H9 (cell line): ENCODE data around the gene SHISA3. TPM values are rescaled to one million over a fixed set of nuclear protein-coding genes. Genes with fewer than 3 reads are reported as not detected.
A peak's percentile ranks its signal among the peaks of the same experiment; 100 is the strongest.

ENCODE experiments used
- DNase-seq: peaks from one replicate; pipeline ENCODE4 v3.0.0-alpha.2; 2017
- H2AFZ ChIP-seq: one replicate; pipeline ENCODE4 v1.6.1; 2013; ENCODE audit warnings: mild to moderate bottlenecking, low read length, control low read depth, moderate library complexity
- H2AK5ac ChIP-seq: 2 replicates; pipeline ENCODE4 v1.6.1; 2013; ENCODE audit warnings: low read length, control low read depth, mixed read lengths; ENCODE audit not compliant: insufficient read length
- H2BK120ac ChIP-seq: one replicate; pipeline ENCODE4 v1.6.1; 2013; ENCODE audit warnings: low read depth, mild to moderate bottlenecking, low read length, control low read depth, inconsistent platforms; ENCODE audit not compliant: poor library complexity, severe bottlenecking
- H2BK12ac ChIP-seq: 2 replicates; pipeline ENCODE4 v1.6.1; 2013; ENCODE audit warnings: low read length, control low read depth, mixed read lengths, low read depth; ENCODE audit not compliant: insufficient read length
- H2BK15ac ChIP-seq: 2 replicates; pipeline ENCODE4 v1.6.1; 2013; ENCODE audit warnings: low read depth, low read length, control low read depth
- H2BK20ac ChIP-seq: one replicate; pipeline ENCODE4 v1.6.1; 2013; ENCODE audit warnings: low read depth, mild to moderate bottlenecking, low read length, control low read depth, inconsistent platforms; ENCODE audit not compliant: poor library complexity, severe bottlenecking
- H2BK5ac ChIP-seq: 2 replicates; pipeline ENCODE4 v1.6.1; 2013; ENCODE audit warnings: low read length, control low read depth, mixed read lengths; ENCODE audit not compliant: insufficient read length
- H3K14ac ChIP-seq: 2 replicates; pipeline ENCODE4 v1.6.1; 2013; ENCODE audit warnings: low read length, control low read depth; ENCODE audit not compliant: insufficient read depth
- H3K18ac ChIP-seq: 2 replicates; pipeline ENCODE4 v1.6.1; 2013; ENCODE audit warnings: low read depth, mild to moderate bottlenecking, mixed read lengths, low read length, control low read depth; ENCODE audit not compliant: insufficient read length
- H3K23ac ChIP-seq: 2 replicates; pipeline ENCODE4 v1.6.1; 2013; ENCODE audit warnings: low read length, control low read depth, mixed read lengths, low read depth; ENCODE audit not compliant: insufficient read length
- H3K23me2 ChIP-seq: 2 replicates; pipeline ENCODE4 v1.6.1; 2013; ENCODE audit warnings: low read depth, mild to moderate bottlenecking, mixed read lengths, low read length, control low read depth; ENCODE audit not compliant: insufficient read length, poor library complexity, severe bottlenecking
- H3K27ac ChIP-seq: 2 replicates; pipeline ENCODE4 v1.5.1; 2013; ENCODE audit warnings: low read length, control low read depth, mixed read lengths, low read depth; ENCODE audit not compliant: insufficient read length
- H3K27me3 ChIP-seq: 2 replicates; pipeline ENCODE4 v1.6.1; 2013; ENCODE audit warnings: low read length, control low read depth, inconsistent platforms; ENCODE audit not compliant: insufficient read depth
- H3K4ac ChIP-seq: 2 replicates; pipeline ENCODE4 v1.6.1; 2013; ENCODE audit warnings: low read depth, mild to moderate bottlenecking, control low read depth, inconsistent platforms, low read length, moderate library complexity
- H3K4me1 ChIP-seq: 2 replicates; pipeline ENCODE4 v1.6.1; 2013; ENCODE audit warnings: low read length, control low read depth, inconsistent platforms; ENCODE audit not compliant: insufficient read depth
- H3K4me2 ChIP-seq: 2 replicates; pipeline ENCODE4 v1.6.1; 2013; ENCODE audit warnings: low read length, control low read depth, mixed read lengths; ENCODE audit not compliant: insufficient read length, insufficient read depth
- H3K56ac ChIP-seq: 2 replicates; pipeline ENCODE4 v1.6.1; 2013; ENCODE audit warnings: low read depth, mild to moderate bottlenecking, mixed read lengths, low read length, control low read depth; ENCODE audit not compliant: insufficient read length
- H3K79me1 ChIP-seq: 2 replicates; pipeline ENCODE4 v1.6.1; 2013; ENCODE audit warnings: low read depth, mild to moderate bottlenecking, moderate library complexity, low read length, control low read depth, inconsistent platforms; ENCODE audit not compliant: insufficient read depth, poor library complexity, severe bottlenecking
- H3K79me2 ChIP-seq: 2 replicates; pipeline ENCODE4 v1.6.1; 2013; ENCODE audit warnings: low read length, control low read depth, inconsistent platforms; ENCODE audit not compliant: insufficient read depth
- H3K9ac ChIP-seq: 2 replicates; pipeline ENCODE4 v1.6.1; 2013; ENCODE audit warnings: low read length, control low read depth, mixed read lengths; ENCODE audit not compliant: insufficient read length; ENCODE audit errors: extremely low read depth
- H3K9me3 ChIP-seq: one replicate; pipeline ENCODE4 v1.6.1; 2013; ENCODE audit warnings: low read depth, low read length, inconsistent platforms; ENCODE audit not compliant: control insufficient read depth
- H3T11ph ChIP-seq: one replicate; pipeline ENCODE4 v1.6.1; 2013; ENCODE audit warnings: mild to moderate bottlenecking, low read length, control low read depth, inconsistent platforms
- H4K20me1 ChIP-seq: one replicate; pipeline ENCODE4 v1.6.1; 2013; ENCODE audit not compliant: control insufficient read depth, insufficient read length, insufficient read depth
- H4K5ac ChIP-seq: 2 replicates; pipeline ENCODE4 v1.6.1; 2013; ENCODE audit warnings: low read depth, mild to moderate bottlenecking, mixed read lengths, low read length, control low read depth; ENCODE audit not compliant: insufficient read length
- H4K8ac ChIP-seq: replicated peaks from 2 replicates; pipeline ENCODE4 v1.6.1; 2013; ENCODE audit warnings: low read length, control low read depth, mixed read lengths, low read depth; ENCODE audit not compliant: insufficient read length
- H4K91ac ChIP-seq: 2 replicates; pipeline ENCODE4 v1.6.1; 2013; ENCODE audit warnings: low read depth, mild to moderate bottlenecking, moderate library complexity, mixed read lengths, low read length, control low read depth; ENCODE audit not compliant: insufficient read length
- H3K27ac Mint-ChIP-seq, 3 experiments: 2 replicates in 2 of 3; 3 replicates in 1 of 3; pipeline ENCODE4 v1.8.0; 2020 to 2021; ENCODE audit warnings: mixed read lengths in 3 of 3, mild to moderate bottlenecking in 1 of 3, moderate library complexity in 1 of 3
- H3K27me3 Mint-ChIP-seq: 2 replicates; pipeline ENCODE4 v1.8.0; 2021; ENCODE audit warnings: low read depth, mild to moderate bottlenecking, moderate library complexity, mixed read lengths
- H3K36me3 Mint-ChIP-seq, 3 experiments: 2 replicates in 2 of 3; 3 replicates in 1 of 3; pipeline ENCODE4 v1.8.0; 2020 to 2021; ENCODE audit warnings: low read depth in 3 of 3, mixed read lengths in 3 of 3; ENCODE audit not compliant: insufficient read depth in 1 of 3
- H3K4me1 Mint-ChIP-seq, 2 experiments: 2 replicates each; pipeline ENCODE4 v1.8.0; 2020; ENCODE audit warnings: mixed read lengths in 2 of 2
- H3K4me3 Mint-ChIP-seq, 2 experiments: 2 replicates in 1 of 2; 3 replicates in 1 of 2; pipeline ENCODE4 v1.8.0; 2020 to 2021; ENCODE audit warnings: mild to moderate bottlenecking in 2 of 2, mixed read lengths in 2 of 2, moderate library complexity in 1 of 2
- H3K9me3 Mint-ChIP-seq, 2 experiments: 2 replicates in 1 of 2; 3 replicates in 1 of 2; pipeline ENCODE4 v1.8.0; 2020; ENCODE audit warnings: mild to moderate bottlenecking in 2 of 2, mixed read lengths in 2 of 2, moderate library complexity in 1 of 2
- CTCF ChIP-seq: fragments of 200-600 bp; sonication (generic); conservative IDR thresholded peaks from 3 replicates; pipeline ENCODE4 v1.8.0; 2021; ENCODE audit warnings: antibody characterized with exemption, mild to moderate bottlenecking
- WGBS: extraction: QIAGEN DNeasy Blood & Tissue Kit; methylation state at CpG from one replicate; pipeline ENCODE4 v1.1.7; 2013; ENCODE audit warnings: missing lambda C conversion rate, low lambda C conversion rate, mixed read lengths; ENCODE audit not compliant: insufficient read length; ENCODE audit errors: extremely low coverage; 5-methylcytosine and 5-hydroxymethylcytosine counted together
- total RNA-seq: library from RNA; stranded (reverse); gene quantifications from 2 replicates; pipeline ENCODE4 v1.2.1, GENCODE V29; 2021

SHISA3 gene
- total RNA-seq, 1 experiment from 2014 or later: 1.7 TPM

GRCh38 chr4:42428036-42428435 lies 30.7 kb downstream of the SHISA3 start:
- Histone ChIP-seq H2BK5ac (no peak overlapping the region), H2BK20ac (no peak overlapping the region), H3T11ph (no peak overlapping the region), H3K14ac (no peak overlapping the region; the same call in 1 of the 2 replicates), H3K79me2 (no peaks in the 10 kb centered on the region), H2AFZ (no peak overlapping the region), H2BK15ac (no peak overlapping the region), H3K9ac (no peak overlapping the region), H2AK5ac (no peak overlapping the region), H3K4ac (no peak overlapping the region), H3K4me1 (peaks cover 20% of the 10 kb centered on the region; the same call in 1 of the 2 replicates), H3K9me3 (no peaks in the 10 kb centered on the region), H3K4me2 (peak overlapping the region; percentile 18), H4K8ac (no peak overlapping the region), H4K5ac (no peak overlapping the region), H2BK12ac (no peak overlapping the region), H3K27ac (no peak overlapping the region), H3K18ac (no peak overlapping the region), H4K20me1 (no peaks in the 10 kb centered on the region), H3K23me2 (no peaks in the 10 kb centered on the region), H4K91ac (no peak overlapping the region), H2BK120ac (no peak overlapping the region), H3K23ac (no peak overlapping the region), H3K56ac (no peak overlapping the region), H3K79me1 (no peaks in the 10 kb centered on the region), H3K27me3 (no peaks in the 10 kb centered on the region)
- H3K9me3 Mint-ChIP-seq: no peaks in the 10 kb centered on the region; a peak in 2 of 5 replicates
- no peaks in the 10 kb centered on the region; a peak in 3 of 7 replicates for H3K36me3 Mint-ChIP-seq
- peaks cover 57 to 61% of the 10 kb centered on the region in 2 experiments for H3K4me1 Mint-ChIP-seq
- peak overlapping the region in 2 of 3 experiments; percentile 39 to 42; a peak in 1 of 7 replicates for H3K27ac Mint-ChIP-seq
- H3K27me3 Mint-ChIP-seq: peaks cover 12% of the 10 kb centered on the region
- no peak for TF ChIP-seq CTCF
- no peak overlapping the region for H3K4me3 Mint-ChIP-seq
- peak; percentile 35 for DNase-seq
- no CpG with 5 or more reads among the region's 2 CpGs for WGBS
